Activated gamma-delta T cell treated with Interleukin-2 at 50 U/mL for 16 hours (primary cell): ENCODE results near the gene PPP2R5D.
A peak's percentile ranks its signal among the peaks of the same experiment; 100 is the strongest.
"Not testable (repeated sequence)": the region's sequence is repeated elsewhere in the genome, so short reads cannot be mapped to it uniquely, and the experiment has no call there.

Experiments used
- DNase-seq: peaks from one replicate; pipeline ENCODE4 v3.0.0-alpha.2; 2020

The PPP2R5D gene

GRCh38 chr6:43033496-43034189, 49.3 kb downstream of the PPP2R5D start:
- DNase-seq = no peak

DNA sequence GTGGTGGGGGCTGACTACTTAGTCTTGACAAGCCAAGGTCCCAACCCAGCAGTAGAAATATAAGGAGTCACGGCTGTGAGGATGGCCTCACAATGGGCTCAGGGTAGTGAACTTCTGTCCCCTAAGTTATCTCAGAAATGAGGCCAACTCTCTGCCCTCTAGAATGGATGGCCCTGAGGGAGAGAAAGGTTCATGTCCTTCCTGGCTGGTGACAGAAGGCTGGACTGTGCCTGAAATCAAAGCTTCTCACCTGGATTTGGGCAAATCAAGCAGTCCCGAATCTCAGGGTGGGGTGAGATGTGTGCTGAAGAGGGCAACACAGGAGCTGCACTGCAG, 49.8 kb downstream of the PPP2R5D start:
- DNase-seq = no peak

- DNase-seq = no peak
Measured at GRCh38 chr6:43035495-43036194, 51.3 kb downstream of the PPP2R5D start.

- no peak for DNase-seq
Measured at GRCh38 chr6:43036712-43037111, 52.3 kb downstream of the PPP2R5D start.

DNA sequence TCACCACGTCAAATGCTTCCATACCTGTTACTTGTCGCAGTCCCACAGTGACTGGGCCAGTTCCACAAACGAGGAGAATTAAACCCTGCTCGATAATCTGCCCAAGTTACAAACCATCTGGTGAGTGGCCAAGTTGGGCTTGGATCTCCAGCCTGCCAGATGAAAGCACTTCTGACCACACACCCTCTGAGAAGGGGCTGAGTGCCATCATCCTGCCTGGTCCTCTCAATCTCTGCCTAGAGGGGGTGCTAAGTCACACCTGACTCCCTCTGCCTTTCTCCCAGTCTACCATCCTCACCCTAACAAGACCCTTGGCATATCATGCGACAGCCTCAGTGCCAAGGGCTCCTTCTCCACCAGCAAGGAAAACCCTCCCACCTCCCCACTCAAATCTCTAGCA, 52.8 kb downstream of the PPP2R5D start:
- DNase-seq = no peak

- no peak for DNase-seq
Measured at GRCh38 chr6:43037706-43038105, 53.3 kb downstream of the PPP2R5D start.

GRCh38 chr6:43038727-43039126, 54.4 kb downstream of the PPP2R5D start:
- no peak for DNase-seq

- DNase-seq = no peak
Measured at GRCh38 chr6:43040542-43041257, 56.3 kb downstream of the PPP2R5D start.

DNA sequence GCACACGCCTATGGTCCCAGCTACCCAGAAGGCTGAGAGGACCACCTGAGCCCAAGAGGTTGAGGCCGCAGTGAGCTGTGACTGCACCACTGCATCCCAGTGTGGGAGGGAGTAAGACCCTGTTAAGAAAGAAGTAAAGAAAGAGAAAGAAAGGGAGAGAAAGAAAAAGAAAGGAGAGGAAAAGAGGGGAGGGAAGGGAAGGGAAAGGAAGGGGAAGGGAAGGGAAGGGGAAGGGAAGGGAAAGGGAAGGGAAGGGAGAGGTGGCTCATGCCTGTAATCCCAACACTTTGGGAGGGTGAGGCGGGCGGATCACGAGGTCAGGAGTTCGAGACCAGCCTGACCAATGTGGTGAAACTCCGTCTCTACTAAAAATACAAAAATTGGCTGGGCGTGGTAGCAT, 57.1 kb downstream of the PPP2R5D start:
- not testable (repeated sequence) for DNase-seq

GRCh38 chr6:43043310-43043709, 58.9 kb downstream of the PPP2R5D start:
- no peak for DNase-seq

- no peak for DNase-seq
Measured at GRCh38 chr6:43045371-43045930, 61.1 kb downstream of the PPP2R5D start.

- no peak for DNase-seq
Measured at GRCh38 chr6:43047998-43048397, 63.6 kb downstream of the PPP2R5D start.

DNA sequence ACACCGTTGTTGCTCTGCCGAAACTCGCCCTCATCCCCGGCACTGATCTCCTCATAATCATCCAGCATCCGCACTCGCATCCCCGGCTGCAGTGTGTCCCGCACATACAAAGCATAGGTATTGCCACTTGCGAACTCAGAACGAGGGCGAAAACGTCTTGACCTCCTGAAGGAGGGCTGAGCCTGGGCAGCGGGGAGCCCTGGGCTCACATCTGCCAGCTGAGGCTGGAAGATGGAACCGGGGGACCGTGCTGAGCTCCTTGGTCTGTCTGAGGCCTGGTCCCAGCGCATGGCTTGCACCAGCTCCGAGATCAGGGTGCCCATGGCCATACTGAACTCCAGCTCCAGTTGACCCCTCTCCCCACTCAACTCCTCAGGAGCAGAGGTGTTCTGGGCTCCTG, 66.6 kb downstream of the PPP2R5D start:
- DNase-seq = no peak

DNA sequence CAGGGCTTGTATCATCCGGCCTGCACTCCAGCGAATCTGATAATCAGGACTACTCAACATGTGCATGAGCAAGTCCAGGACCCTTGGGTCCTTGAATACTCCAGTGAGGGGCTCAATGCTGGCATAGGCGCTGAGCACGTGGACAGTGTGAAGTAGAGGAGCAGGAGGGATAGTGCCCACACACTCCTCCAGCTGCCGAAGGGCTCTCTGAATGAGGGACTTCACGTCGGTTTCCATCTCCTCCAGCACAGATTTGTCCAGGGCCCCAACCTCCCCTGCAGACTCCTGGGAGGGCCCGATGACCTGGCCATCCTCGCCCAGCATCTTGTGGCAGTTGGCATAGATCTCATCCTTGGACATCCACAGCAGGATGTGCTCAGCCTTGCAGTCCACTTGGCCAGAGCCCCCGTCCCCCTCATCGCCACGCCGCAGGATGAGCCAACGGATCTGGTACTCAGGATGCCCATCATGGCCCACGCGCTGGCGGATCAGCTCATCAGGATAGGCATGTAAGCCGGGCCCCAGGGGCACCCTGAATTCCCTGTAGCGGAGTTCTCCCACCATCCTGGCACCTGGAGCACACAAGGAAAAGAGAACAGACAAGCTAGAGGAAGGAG, 68.0 kb downstream of the PPP2R5D start:
- DNase-seq = no peak

DNA sequence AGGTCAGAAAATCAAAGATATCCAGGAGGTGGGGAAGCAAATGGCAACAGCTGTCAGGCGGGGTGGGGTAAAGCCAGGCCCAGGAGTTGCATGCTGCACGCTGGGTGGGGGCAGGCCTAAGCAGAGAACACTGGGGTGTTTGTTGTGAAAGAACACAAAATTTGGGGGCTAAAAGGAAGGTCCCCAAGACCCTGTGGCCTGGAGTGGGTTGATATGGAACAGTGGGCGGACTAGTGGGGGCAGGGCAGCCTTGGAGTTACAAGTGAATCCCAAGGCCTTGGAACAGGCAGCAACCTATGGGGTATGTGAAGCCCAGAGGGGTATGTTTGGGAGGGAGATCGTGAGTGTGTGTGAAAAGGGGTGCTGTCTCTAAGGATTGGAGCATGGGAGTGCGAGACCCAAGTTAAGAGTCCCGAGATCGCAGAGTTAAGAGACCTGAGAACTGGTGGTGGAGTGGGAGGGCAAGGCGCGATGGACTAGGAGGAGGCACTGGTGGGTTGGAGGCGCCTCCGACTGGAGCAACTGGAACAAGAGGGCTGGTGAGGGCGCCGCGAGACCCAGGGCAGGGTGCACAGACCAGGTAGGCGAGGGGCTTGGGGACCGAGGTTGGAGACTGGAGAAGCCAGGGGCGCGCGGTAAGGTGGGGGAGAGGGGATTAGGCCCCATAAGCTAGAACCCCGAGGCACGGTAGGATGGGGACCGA, 68.6 kb downstream of the PPP2R5D start:
- DNase-seq = no peak

- DNase-seq = peak; percentile 86
Measured at GRCh38 chr6:43053545-43054205, 69.3 kb downstream of the PPP2R5D start, which contains the start of gene CUL7. TSS of gene CUL7 (minus strand) at chr6:43053851. CDS start at chr6:43052788, 1,063 bp downstream.

GRCh38 chr6:43054206-43054943, 70.0 kb downstream of the PPP2R5D start:
- DNase-seq = no peak

DNA sequence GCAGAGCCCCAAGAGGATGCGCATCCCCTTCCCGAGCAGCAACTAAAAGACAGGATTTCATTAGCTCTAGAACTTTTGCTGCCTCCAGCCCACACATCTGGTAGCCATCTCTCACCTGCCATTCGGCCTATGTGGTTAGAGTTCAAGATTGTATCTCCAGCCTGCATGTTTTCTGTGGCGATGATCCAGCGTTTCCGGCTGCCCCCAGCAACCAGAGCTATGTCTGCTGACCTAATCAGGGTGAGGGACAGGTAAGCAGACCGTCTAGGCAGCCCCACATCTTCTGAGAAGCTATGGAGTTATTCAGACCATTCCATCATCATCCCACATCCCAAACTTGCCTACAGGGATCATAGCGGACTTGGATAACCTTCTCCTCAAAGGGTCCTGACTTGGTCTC, 71.6 kb downstream of the PPP2R5D start:
- DNase-seq = no peak

- DNase-seq = no peak
Measured at GRCh38 chr6:43058531-43058930, 74.2 kb downstream of the PPP2R5D start.

GRCh38 chr6:43059168-43060033, 75.0 kb downstream of the PPP2R5D start, which contains the start of the genes KLC4 and MRPL2:
TSS of gene KLC4 (plus strand) at chr6:43059631. CDS start at chr6:43061336, 1,705 bp downstream.
TSS of gene MRPL2 (minus strand) at chr6:43059434. CDS start at chr6:43059381, 53 bp downstream.
- peak; percentile 98 for DNase-seq
